SK-N-SH treated with all-trans-retinoic acid at 6 μM for 48 hours (cell line): ENCODE results near the gene CMTM3.

Experiments
- ATAC-seq: fragments of 200-7000 bp; cut with Tn5 transposase; 3 replicates; pipeline ENCODE4 v1.9.1; 2020; ENCODE audit warnings: mild to moderate bottlenecking, moderate library complexity
- ARNTL ChIP-seq: fragments of 450-650 bp; formaldehyde crosslinking; IDR thresholded peaks from 2 replicates; pipeline ENCODE4 v1.5.0; 2020; ENCODE audit warnings: low read depth, mild to moderate bottlenecking, moderate library complexity, borderline replicate concordance
- BACH2 ChIP-seq: fragments of 250-450 bp; sonication (Bioruptor Pico); IDR thresholded peaks from 2 replicates; pipeline ENCODE4 v1.9.0; 2021; ENCODE audit warnings: mild to moderate bottlenecking, borderline replicate concordance
- CSDC2 ChIP-seq: fragments of 250-450 bp; sonication (Bioruptor Pico); IDR thresholded peaks from 2 replicates; pipeline ENCODE4 v1.5.0; 2020; ENCODE audit warnings: mild to moderate bottlenecking, moderate library complexity
- ESRRG ChIP-seq: fragments of 250-450 bp; sonication (Bioruptor Pico); IDR thresholded peaks from 2 replicates; pipeline ENCODE4 v1.6.1; 2021; ENCODE audit warnings: mild to moderate bottlenecking
- GLIS3 ChIP-seq: fragments of 250-450 bp; sonication (Bioruptor Pico); IDR thresholded peaks from 2 replicates; pipeline ENCODE4 v1.5.0; 2020; ENCODE audit warnings: mild to moderate bottlenecking, moderate library complexity
- ISL1 ChIP-seq: fragments of 250-450 bp; sonication (Bioruptor Pico); IDR thresholded peaks from 2 replicates; pipeline ENCODE4 v2.1.2; 2022; ENCODE audit warnings: mild to moderate bottlenecking, moderate library complexity
- OSR1 ChIP-seq: fragments of 250-450 bp; sonication (Bioruptor Pico); IDR thresholded peaks from 2 replicates; pipeline ENCODE4 v1.8.0; 2022; ENCODE audit warnings: moderate library complexity, mild to moderate bottlenecking, inconsistent platforms
- PPARA ChIP-seq: fragments of 250-450 bp; sonication (Bioruptor Pico); IDR thresholded peaks from 2 replicates; pipeline ENCODE4 v1.5.0; 2020; ENCODE audit warnings: mild to moderate bottlenecking, borderline replicate concordance
- RARB ChIP-seq: fragments of 250-450 bp; sonication (Bioruptor Pico); IDR thresholded peaks from 2 replicates; pipeline ENCODE4 v1.8.0; 2021; ENCODE audit warnings: mild to moderate bottlenecking, moderate library complexity
- SNAI2 ChIP-seq: fragments of 250-450 bp; sonication (Bioruptor Pico); IDR thresholded peaks from 2 replicates; pipeline ENCODE4 v1.5.0; 2020; ENCODE audit warnings: mild to moderate bottlenecking, moderate library complexity
- TCF4 ChIP-seq: fragments of 250-450 bp; sonication (Bioruptor Pico); IDR thresholded peaks from 2 replicates; pipeline ENCODE4 v1.8.0; 2021; ENCODE audit warnings: mild to moderate bottlenecking, moderate library complexity, borderline replicate concordance
- TOX ChIP-seq: fragments of 250-450 bp; sonication (Bioruptor Pico); IDR thresholded peaks from 2 replicates; pipeline ENCODE4 v1.8.0; 2021; ENCODE audit warnings: mild to moderate bottlenecking, moderate library complexity, borderline replicate concordance
- ZFP3 ChIP-seq: fragments of 250-450 bp; sonication (Bioruptor Pico); IDR thresholded peaks from 2 replicates; pipeline ENCODE4 v1.5.0; 2020; ENCODE audit warnings: mild to moderate bottlenecking, moderate library complexity
- ZFP30 ChIP-seq: fragments of 450-650 bp; formaldehyde crosslinking; IDR thresholded peaks from 2 replicates; pipeline ENCODE4 v1.5.0; 2022; ENCODE audit warnings: mild to moderate bottlenecking, moderate library complexity
- ZNF565 ChIP-seq: fragments of 450-650 bp; formaldehyde crosslinking; conservative IDR thresholded peaks from 2 replicates; pipeline ENCODE4 v1.5.0; 2020; ENCODE audit warnings: low read depth, mild to moderate bottlenecking, moderate library complexity
- ZNF70 ChIP-seq: fragments of 450-650 bp; formaldehyde crosslinking; IDR thresholded peaks from 2 replicates; pipeline ENCODE4 v1.5.0; 2020; ENCODE audit warnings: mild to moderate bottlenecking, moderate library complexity
- ZNF8 ChIP-seq: fragments of 450-650 bp; formaldehyde crosslinking; IDR thresholded peaks from 2 replicates; pipeline ENCODE4 v1.5.0; 2020; ENCODE audit warnings: mild to moderate bottlenecking, moderate library complexity
- TF ChIP-seq, protein P1 (sequence below): fragments of 250-450 bp; sonication (Bioruptor Pico); IDR thresholded peaks from 2 replicates; pipeline ENCODE4 v1.5.0; 2020; ENCODE audit warnings: mild to moderate bottlenecking, moderate library complexity
- TF ChIP-seq, protein P2 (sequence below): fragments of 250-450 bp; sonication (Bioruptor Pico); IDR thresholded peaks from 2 replicates; pipeline ENCODE4 v1.5.1; 2021; ENCODE audit warnings: mild to moderate bottlenecking, moderate library complexity
- TF ChIP-seq, protein P3 (sequence below): fragments of 250-450 bp; sonication (Bioruptor Pico); IDR thresholded peaks from 2 replicates; pipeline ENCODE4 v1.5.1; 2020; ENCODE audit warnings: low read depth, mild to moderate bottlenecking, moderate library complexity
- TF ChIP-seq, protein P4 (sequence below): fragments of 250-450 bp; sonication (Bioruptor Pico); IDR thresholded peaks from 2 replicates; pipeline ENCODE4 v1.8.0; 2021; ENCODE audit warnings: low read depth, mild to moderate bottlenecking, moderate library complexity, borderline replicate concordance
- TF ChIP-seq, protein P5 (sequence below): fragments of 250-450 bp; sonication (Bioruptor Pico); IDR thresholded peaks from 2 replicates; pipeline ENCODE4 v1.8.0; 2020; ENCODE audit warnings: mild to moderate bottlenecking, moderate library complexity, borderline replicate concordance

The CMTM3 gene

DNA sequence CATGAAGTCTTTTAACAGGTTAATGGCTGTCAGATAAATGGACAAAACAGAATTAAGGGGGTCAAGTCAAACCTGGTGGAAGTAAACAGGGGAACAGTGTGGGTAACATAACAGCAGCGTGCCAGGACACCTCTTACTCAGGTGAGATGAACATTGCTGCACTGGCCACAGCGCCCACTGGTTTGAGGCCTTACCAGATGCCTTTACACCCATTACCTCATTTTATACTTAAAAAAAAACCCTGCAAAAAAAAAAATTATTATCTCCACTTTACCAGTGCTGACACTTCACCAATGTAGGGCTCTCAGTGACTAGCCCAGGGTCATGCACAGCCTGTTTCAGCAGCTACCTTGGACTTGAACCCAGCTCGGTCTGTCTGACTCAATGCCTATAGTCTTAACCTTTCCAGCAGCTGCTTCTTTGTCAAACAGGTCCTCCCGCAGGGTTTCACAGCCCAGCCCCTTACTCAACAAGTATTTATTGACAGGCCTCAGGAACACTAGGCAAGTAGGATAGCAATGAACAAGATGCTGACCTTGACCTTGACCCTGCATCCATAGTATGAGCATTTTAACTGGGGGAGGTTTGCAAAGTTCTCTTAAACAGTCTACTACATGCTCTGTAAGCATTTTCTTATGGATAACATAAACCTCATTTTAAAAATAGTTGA lies 30.2 kb downstream of the CMTM3 start:
- no peak for ATAC-seq
- TF ChIP-seq ESRRG (CRISPR knock-in tag): no peak
- TF ChIP-seq TOX (CRISPR knock-in tag): no peak
- TF ChIP-seq OSR1 (CRISPR knock-in tag): no peak

DNA sequence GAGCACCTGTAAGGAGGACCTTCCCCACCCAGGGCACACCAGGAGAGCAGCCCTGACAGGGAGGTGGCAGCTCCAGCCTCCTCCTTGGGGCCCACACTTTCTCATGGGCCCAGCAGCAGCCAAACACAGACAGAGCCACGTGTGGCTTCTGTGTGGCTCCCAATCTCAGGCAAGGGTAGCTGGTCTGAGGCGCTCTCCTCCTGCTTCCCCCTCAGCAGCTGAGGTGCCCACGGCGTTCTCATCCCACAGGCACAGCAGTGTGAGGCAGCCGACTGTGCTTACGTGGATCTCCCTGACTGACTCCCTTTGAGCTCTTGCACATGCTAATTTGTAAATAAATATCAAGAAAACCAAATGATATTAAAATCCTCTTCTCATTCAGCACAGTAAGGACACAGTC lies 30.9 kb downstream of the CMTM3 start:
- TF ChIP-seq GLIS3 (CRISPR knock-in tag) (no peak), SNAI2 (CRISPR knock-in tag) (no peak), ZFP3 (no peak), CSDC2 (CRISPR knock-in tag) (no peak), ZNF8 (CRISPR knock-in tag) (no peak), ZFP30 (CRISPR knock-in tag) (no peak)
- TF ChIP-seq, protein P1, sequence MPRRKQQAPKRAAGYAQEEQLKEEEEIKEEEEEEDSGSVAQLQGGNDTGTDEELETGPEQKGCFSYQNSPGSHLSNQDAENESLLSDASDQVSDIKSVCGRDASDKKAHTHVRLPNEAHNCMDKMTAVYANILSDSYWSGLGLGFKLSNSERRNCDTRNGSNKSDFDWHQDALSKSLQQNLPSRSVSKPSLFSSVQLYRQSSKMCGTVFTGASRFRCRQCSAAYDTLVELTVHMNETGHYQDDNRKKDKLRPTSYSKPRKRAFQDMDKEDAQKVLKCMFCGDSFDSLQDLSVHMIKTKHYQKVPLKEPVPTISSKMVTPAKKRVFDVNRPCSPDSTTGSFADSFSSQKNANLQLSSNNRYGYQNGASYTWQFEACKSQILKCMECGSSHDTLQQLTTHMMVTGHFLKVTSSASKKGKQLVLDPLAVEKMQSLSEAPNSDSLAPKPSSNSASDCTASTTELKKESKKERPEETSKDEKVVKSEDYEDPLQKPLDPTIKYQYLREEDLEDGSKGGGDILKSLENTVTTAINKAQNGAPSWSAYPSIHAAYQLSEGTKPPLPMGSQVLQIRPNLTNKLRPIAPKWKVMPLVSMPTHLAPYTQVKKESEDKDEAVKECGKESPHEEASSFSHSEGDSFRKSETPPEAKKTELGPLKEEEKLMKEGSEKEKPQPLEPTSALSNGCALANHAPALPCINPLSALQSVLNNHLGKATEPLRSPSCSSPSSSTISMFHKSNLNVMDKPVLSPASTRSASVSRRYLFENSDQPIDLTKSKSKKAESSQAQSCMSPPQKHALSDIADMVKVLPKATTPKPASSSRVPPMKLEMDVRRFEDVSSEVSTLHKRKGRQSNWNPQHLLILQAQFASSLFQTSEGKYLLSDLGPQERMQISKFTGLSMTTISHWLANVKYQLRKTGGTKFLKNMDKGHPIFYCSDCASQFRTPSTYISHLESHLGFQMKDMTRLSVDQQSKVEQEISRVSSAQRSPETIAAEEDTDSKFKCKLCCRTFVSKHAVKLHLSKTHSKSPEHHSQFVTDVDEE (CRISPR knock-in tag): no peak
- TF ChIP-seq, all 23 proteins: peak for 0
- ATAC-seq: no peak

DNA sequence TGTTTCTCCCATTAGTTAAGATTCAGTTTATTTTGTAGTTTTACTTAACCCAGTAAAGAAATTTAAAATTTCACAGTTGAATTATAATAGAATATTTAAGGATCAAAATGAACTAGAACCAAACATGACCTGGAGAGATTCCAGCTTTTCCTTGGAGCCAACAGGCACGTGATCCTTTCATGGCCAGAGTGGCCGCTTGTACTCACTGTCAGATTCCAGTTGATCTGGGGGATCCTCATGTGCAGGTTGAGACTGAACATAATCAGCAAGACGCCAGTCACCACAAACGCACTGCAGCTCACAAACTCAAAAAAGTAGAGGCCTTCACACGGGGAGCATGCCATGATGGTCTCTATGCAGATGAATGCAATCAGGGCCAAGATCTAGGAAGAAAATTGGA lies 31.7 kb downstream of the CMTM3 start:
- no peak for ATAC-seq
- TF ChIP-seq, protein P2, sequence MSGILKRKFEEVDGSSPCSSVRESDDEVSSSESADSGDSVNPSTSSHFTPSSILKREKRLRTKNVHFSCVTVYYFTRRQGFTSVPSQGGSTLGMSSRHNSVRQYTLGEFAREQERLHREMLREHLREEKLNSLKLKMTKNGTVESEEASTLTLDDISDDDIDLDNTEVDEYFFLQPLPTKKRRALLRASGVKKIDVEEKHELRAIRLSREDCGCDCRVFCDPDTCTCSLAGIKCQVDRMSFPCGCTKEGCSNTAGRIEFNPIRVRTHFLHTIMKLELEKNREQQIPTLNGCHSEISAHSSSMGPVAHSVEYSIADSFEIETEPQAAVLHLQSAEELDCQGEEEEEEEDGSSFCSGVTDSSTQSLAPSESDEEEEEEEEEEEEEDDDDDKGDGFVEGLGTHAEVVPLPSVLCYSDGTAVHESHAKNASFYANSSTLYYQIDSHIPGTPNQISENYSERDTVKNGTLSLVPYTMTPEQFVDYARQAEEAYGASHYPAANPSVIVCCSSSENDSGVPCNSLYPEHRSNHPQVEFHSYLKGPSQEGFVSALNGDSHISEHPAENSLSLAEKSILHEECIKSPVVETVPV (CRISPR knock-in tag): no peak
- TF ChIP-seq ZNF565 (CRISPR knock-in tag): no peak
- TF ChIP-seq, protein P3, sequence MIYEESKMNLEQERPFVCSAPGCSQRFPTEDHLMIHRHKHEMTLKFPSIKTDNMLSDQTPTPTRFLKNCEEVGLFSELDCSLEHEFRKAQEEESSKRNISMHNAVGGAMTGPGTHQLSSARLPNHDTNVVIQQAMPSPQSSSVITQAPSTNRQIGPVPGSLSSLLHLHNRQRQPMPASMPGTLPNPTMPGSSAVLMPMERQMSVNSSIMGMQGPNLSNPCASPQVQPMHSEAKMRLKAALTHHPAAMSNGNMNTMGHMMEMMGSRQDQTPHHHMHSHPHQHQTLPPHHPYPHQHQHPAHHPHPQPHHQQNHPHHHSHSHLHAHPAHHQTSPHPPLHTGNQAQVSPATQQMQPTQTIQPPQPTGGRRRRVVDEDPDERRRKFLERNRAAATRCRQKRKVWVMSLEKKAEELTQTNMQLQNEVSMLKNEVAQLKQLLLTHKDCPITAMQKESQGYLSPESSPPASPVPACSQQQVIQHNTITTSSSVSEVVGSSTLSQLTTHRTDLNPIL (CRISPR knock-in tag): no peak
- no peak for TF ChIP-seq ZNF70 (CRISPR knock-in tag)
- TF ChIP-seq ARNTL (CRISPR knock-in tag): no peak
- TF ChIP-seq ISL1 (CRISPR knock-in tag): no peak
- TF ChIP-seq, protein P4, sequence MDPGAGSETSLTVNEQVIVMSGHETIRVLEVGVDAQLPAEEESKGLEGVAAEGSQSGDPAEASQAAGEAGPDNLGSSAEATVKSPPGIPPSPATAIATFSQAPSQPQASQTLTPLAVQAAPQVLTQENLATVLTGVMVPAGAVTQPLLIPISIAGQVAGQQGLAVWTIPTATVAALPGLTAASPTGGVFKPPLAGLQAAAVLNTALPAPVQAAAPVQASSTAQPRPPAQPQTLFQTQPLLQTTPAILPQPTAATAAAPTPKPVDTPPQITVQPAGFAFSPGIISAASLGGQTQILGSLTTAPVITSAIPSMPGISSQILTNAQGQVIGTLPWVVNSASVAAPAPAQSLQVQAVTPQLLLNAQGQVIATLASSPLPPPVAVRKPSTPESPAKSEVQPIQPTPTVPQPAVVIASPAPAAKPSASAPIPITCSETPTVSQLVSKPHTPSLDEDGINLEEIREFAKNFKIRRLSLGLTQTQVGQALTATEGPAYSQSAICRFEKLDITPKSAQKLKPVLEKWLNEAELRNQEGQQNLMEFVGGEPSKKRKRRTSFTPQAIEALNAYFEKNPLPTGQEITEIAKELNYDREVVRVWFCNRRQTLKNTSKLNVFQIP (CRISPR knock-in tag): no peak

DNA sequence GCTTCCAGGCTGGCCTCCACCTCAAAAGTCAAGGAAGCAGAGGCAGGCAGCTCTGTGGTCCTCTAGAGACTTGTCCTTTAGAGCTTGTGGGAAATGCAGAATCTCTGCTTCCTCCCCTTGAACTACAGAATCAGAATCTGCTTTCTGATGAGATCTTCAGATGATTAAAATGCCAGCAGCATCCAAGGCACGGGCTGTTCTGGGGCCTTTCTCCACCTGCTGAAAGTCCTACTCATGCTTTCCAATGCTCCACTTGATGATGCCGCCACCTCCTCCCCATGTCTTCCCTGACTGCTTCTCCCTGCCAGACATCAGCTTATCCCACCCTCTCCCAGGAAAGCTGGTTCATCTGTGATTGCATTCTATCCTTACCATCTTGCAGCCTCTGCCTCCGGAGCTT lies 33.3 kb downstream of the CMTM3 start:
- no peak for ATAC-seq
- no peak for TF ChIP-seq ZFP3
- TF ChIP-seq GLIS3 (CRISPR knock-in tag): no peak
- TF ChIP-seq ZNF8 (CRISPR knock-in tag): no peak
- TF ChIP-seq PPARA (CRISPR knock-in tag): no peak
- no peak for TF ChIP-seq SNAI2 (CRISPR knock-in tag)
- TF ChIP-seq TOX (CRISPR knock-in tag): no peak
- TF ChIP-seq, protein P5, sequence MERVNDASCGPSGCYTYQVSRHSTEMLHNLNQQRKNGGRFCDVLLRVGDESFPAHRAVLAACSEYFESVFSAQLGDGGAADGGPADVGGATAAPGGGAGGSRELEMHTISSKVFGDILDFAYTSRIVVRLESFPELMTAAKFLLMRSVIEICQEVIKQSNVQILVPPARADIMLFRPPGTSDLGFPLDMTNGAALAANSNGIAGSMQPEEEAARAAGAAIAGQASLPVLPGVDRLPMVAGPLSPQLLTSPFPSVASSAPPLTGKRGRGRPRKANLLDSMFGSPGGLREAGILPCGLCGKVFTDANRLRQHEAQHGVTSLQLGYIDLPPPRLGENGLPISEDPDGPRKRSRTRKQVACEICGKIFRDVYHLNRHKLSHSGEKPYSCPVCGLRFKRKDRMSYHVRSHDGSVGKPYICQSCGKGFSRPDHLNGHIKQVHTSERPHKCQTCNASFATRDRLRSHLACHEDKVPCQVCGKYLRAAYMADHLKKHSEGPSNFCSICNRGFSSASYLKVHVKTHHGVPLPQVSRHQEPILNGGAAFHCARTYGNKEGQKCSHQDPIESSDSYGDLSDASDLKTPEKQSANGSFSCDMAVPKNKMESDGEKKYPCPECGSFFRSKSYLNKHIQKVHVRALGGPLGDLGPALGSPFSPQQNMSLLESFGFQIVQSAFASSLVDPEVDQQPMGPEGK (CRISPR knock-in tag): no peak
- TF ChIP-seq, protein P3 (CRISPR knock-in tag): no peak
- no peak for TF ChIP-seq ZNF70 (CRISPR knock-in tag)
- TF ChIP-seq OSR1 (CRISPR knock-in tag): no peak
- TF ChIP-seq CSDC2 (CRISPR knock-in tag): no peak
- TF ChIP-seq, protein P4 (CRISPR knock-in tag): no peak
- TF ChIP-seq BACH2 (CRISPR knock-in tag): no peak
- TF ChIP-seq ISL1 (CRISPR knock-in tag): no peak
- no peak for TF ChIP-seq RARB (CRISPR knock-in tag)
- no peak for TF ChIP-seq TCF4
